Choroid plexus epithelial cell (primary cell): Measurements from ENCODE around the gene GRIA1.

ENCODE experiments used
- DNase-seq: peaks from one replicate; pipeline ENCODE4 v3.0.0-alpha.2; 2010; ENCODE audit warnings: low read depth
- H3K4me3 ChIP-seq: 2 replicates; pipeline ENCODE4 v1.5.1; 2011; ENCODE audit warnings: low read depth, mild to moderate bottlenecking, control low read depth, low read length, moderate library complexity
- TF ChIP-seq, protein P1 (sequence below): conservative IDR thresholded peaks from 2 replicates; pipeline ENCODE4 v1.5.1; 2011; ENCODE audit warnings: low read depth, mild to moderate bottlenecking, control low read depth, inconsistent platforms, low read length, moderate library complexity

GRIA1 gene

GRCh38 chr5:153572411-153573145, 82.1 kb downstream of the GRIA1 start:
- no peak for DNase-seq
- TF ChIP-seq, protein P1, sequence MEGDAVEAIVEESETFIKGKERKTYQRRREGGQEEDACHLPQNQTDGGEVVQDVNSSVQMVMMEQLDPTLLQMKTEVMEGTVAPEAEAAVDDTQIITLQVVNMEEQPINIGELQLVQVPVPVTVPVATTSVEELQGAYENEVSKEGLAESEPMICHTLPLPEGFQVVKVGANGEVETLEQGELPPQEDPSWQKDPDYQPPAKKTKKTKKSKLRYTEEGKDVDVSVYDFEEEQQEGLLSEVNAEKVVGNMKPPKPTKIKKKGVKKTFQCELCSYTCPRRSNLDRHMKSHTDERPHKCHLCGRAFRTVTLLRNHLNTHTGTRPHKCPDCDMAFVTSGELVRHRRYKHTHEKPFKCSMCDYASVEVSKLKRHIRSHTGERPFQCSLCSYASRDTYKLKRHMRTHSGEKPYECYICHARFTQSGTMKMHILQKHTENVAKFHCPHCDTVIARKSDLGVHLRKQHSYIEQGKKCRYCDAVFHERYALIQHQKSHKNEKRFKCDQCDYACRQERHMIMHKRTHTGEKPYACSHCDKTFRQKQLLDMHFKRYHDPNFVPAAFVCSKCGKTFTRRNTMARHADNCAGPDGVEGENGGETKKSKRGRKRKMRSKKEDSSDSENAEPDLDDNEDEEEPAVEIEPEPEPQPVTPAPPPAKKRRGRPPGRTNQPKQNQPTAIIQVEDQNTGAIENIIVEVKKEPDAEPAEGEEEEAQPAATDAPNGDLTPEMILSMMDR = no peak
- no peak overlapping the region for H3K4me3 ChIP-seq

- DNase-seq = no peak
- H3K4me3 ChIP-seq = no peak overlapping the region
- TF ChIP-seq, protein P1 = no peak
Observed at GRCh38 chr5:153573326-153574033, 83.0 kb downstream of the GRIA1 start.

DNA sequence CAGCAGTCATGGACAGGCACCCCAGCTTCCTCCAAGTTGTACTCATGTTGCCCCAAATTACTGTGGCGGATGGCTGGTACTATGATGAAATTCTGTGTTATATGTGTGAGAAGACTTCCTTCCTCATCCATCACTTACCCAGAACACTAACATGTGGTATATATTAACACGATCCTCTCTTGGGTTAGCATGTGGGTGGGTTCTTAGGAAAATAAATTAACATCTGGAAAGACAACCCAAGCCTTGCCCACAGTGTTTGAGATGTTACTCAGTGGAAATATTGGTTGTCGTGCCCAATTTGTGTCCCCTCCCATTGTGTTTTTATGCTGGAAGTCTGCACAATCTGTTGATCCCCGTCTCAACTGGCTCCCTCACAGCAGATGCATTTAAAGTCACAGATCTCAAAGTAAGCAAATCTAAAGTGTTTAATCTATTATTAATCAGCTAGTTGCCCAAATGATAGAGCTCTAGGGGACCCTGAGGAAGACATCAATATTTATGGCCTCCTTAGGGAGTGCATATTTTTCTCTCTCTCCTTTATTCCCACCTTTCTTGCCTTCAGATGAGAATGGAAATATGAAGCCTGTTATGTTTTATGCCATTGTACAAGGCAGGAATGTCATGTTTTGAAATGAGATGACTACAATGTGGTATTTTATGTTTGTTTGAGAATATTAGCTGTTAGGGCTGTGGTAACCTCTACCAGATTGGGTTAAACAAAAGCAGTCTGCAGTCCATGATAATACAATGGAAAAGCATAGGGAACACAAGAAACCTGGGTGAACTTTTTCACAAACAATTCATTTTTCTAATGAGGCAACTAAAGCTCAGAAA, 93.9 kb downstream of the GRIA1 start:
- TF ChIP-seq, protein P1 = no peak
- H3K4me3 ChIP-seq = no peak overlapping the region
- no peak for DNase-seq

DNA sequence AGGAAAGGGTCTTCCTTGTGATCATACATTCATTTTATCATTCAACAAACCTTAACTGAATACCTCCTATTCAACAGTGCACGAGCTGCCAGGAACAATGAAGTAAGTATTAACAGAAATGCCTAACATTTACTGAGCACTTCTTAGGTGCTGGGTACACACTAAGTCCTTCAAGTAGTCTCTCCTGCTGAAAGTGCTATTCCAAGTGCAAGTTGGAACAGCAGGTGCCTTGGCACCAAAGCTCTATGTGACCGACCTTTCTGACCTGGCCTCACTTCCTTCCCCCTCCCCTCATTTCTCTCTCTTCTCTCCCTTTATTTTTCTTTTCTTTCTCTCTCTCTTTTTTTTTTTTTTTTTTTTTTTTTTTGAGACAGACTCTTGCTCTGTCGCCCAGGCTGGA, 94.5 kb downstream of the GRIA1 start:
- TF ChIP-seq, protein P1 = no peak
- DNase-seq = no peak
- no peak overlapping the region for H3K4me3 ChIP-seq

DNA sequence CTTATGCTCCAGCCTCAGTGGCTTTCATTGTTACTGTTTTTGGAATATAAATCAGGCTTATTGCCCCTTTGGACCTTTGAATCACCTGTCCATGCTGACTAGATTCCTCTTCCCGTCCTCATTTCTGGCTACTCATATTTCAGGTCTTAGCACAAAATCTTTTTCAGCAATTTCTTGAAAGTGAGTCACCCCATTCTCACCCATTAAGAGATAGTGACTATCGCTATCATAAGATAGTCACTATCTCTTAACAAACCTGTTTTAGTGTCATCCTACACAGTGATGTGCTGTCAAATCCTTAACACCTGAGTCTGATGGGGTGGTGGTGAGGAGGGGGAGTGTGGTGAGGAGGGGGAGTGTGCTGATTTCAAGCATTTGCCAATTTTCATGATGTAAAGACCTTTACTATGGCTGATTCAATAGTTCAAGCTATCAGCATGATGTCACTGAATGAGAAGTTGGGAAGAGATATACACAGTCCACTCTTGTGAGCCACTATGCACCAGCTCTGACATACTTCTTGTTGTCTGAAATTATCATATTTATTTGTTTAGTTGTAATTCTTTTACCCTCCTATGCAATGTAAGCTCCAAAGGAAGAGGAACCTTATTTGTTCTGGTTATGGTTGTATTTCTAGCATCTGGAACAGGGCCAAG, 95.3 kb downstream of the GRIA1 start:
- DNase-seq = no peak
- TF ChIP-seq, protein P1 = no peak
- H3K4me3 ChIP-seq = no peak overlapping the region

DNA sequence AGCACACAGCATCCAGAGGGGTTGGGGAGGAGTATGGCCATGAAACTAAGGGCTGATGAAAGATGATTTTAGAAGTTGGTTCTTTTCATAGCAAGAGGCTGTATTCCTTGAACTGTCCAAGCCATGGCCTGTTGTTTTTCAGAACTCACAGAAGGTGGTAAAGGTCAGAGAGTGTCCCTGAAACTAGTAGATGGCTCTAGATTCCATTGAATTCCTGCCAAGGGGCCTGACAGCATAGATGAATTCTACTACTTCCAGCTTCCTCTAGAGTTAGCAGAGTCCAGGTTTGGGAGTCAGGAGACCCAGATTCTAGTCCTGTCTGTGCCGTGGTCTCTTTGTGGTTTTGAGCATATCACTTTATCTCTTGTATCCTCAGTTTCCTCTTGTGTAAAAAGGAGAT, 101.6 kb downstream of the GRIA1 start:
- no peak overlapping the region for H3K4me3 ChIP-seq
- TF ChIP-seq, protein P1 = no peak
- no peak for DNase-seq
